Endothelial cell of umbilical vein (primary cell): ENCODE data around the gene R3HDM2. TPM values are rescaled to one million over a fixed set of nuclear protein-coding genes. Genes with fewer than 3 reads are reported as not detected.

Experiments
- BruUV-seq: library from RNA; stranded (reverse); fragments of 400-500 nt; replicated peaks from 2 replicates; lab custom pipeline; 2021; lab: Mats Ljungman, UMichigan
- CTCF ChIA-PET: fragments of 300-600, 350-600 bp; sonication (Branson Sonifier 250); formaldehyde crosslinking; loops from one replicate; lab custom pipeline; 2021; ENCODE audit warnings: antibody characterized with exemption, inconsistent platforms; lab: Charles Lee
- POLR2A ChIA-PET: fragments of 300-600, 350-600 bp; sonication (Branson Sonifier 250); formaldehyde crosslinking; loops from one replicate; lab custom pipeline; 2021; ENCODE audit warnings: antibody characterized with exemption, inconsistent platforms; lab: Charles Lee
- DNase-seq: peaks from one replicate; pipeline ENCODE4 v3.0.0-alpha.2; 2011; ENCODE audit warnings: low read depth, low spot score
- FAIRE-seq: peaks from 2 replicates; lab custom pipeline; 2011; peaks lifted over from hg19 to GRCh38; lab: Jason Lieb, UNC
- H2AFZ ChIP-seq: 2 replicates; pipeline ENCODE4 v1.6.0; 2012; ENCODE audit warnings: low read depth, low read length, control low read depth, inconsistent platforms
- H3K27ac ChIP-seq: 2 replicates; pipeline ENCODE4 v1.5.1; 2011; ENCODE audit warnings: low read depth, mild to moderate bottlenecking, control low read depth, low read length, moderate library complexity; ENCODE audit not compliant: insufficient read depth
- H3K27me3 ChIP-seq, 2 experiments: 2 replicates each; pipeline versions ENCODE4 v1.6.0 to v1.6.1; 2011; ENCODE audit warnings: low read length in 2 of 2, mixed read lengths in 1 of 2; ENCODE audit not compliant: control insufficient read depth in 2 of 2, insufficient read depth in 2 of 2
- H3K36me3 ChIP-seq, 2 experiments: 2 replicates in 1 of 2; 3 replicates in 1 of 2; pipeline ENCODE4 v1.5.1; 2011; ENCODE audit warnings: low read length in 2 of 2, mild to moderate bottlenecking in 1 of 2, moderate library complexity in 1 of 2; ENCODE audit not compliant: control insufficient read depth in 2 of 2, insufficient read depth in 2 of 2; ENCODE audit errors: extremely low read depth in 1 of 2
- H3K4me1 ChIP-seq: 3 replicates; pipeline ENCODE4 v1.5.1; 2011; ENCODE audit warnings: mild to moderate bottlenecking, low read length; ENCODE audit not compliant: control insufficient read depth, insufficient read depth; ENCODE audit errors: extremely low read depth
- H3K4me2 ChIP-seq: 2 replicates; pipeline ENCODE4 v1.6.1; 2011; ENCODE audit warnings: low read length, control low read depth, mixed read lengths; ENCODE audit not compliant: insufficient read depth
- H3K4me3 ChIP-seq, 3 experiments: fragments of 200-600 bp in 1 of 3; sonication (generic), shearing (Covaris generic) in 1 of 3; replicated peaks in 1 of 3; 2 replicates each; pipeline ENCODE4 v1.5.1; 2011 to 2016; ENCODE audit warnings: control low read depth in 3 of 3, low read length in 3 of 3, mild to moderate bottlenecking in 2 of 3, inconsistent platforms in 1 of 3, low read depth in 1 of 3, moderate library complexity in 1 of 3; ENCODE audit not compliant: insufficient read depth in 1 of 3
- H3K79me2 ChIP-seq: 2 replicates; pipeline ENCODE4 v1.6.0; 2012; ENCODE audit warnings: low read length, inconsistent platforms; ENCODE audit not compliant: control insufficient read depth, insufficient read depth
- H3K9ac ChIP-seq: replicated peaks from 2 replicates; pipeline ENCODE3; 2011; ENCODE audit warnings: low read length, control low read depth; ENCODE audit not compliant: insufficient read depth; ENCODE audit errors: extremely low read depth
- H3K9me1 ChIP-seq: replicated peaks from 3 replicates; pipeline ENCODE4 v1.6.0; 2011; ENCODE audit warnings: mild to moderate bottlenecking, low read length; ENCODE audit not compliant: control insufficient read depth, insufficient read depth; ENCODE audit errors: extremely low read depth
- H3K9me3 ChIP-seq: replicated peaks from 2 replicates; pipeline ENCODE4 v1.5.1; 2012; ENCODE audit warnings: low read length, inconsistent platforms; ENCODE audit not compliant: control insufficient read depth, insufficient read depth
- H4K20me1 ChIP-seq: replicated peaks from 2 replicates; pipeline ENCODE3; 2011; ENCODE audit warnings: mild to moderate bottlenecking, low read length; ENCODE audit not compliant: control insufficient read depth, insufficient read depth; ENCODE audit errors: extremely low read depth
- EZH2 ChIP-seq: IDR thresholded peaks from 2 replicates; pipeline ENCODE4 v1.6.1; 2012; ENCODE audit warnings: borderline replicate concordance, low read depth, mild to moderate bottlenecking, moderate library complexity, low read length, inconsistent platforms; ENCODE audit not compliant: severe bottlenecking
- FOS ChIP-seq: IDR thresholded peaks from 2 replicates; pipeline ENCODE4 v1.6.1; 2011; ENCODE audit warnings: mild to moderate bottlenecking, low read length, moderate library complexity, borderline replicate concordance; ENCODE audit not compliant: insufficient read depth
- GATA2 ChIP-seq: IDR thresholded peaks from 2 replicates; pipeline ENCODE4 v1.7.0; 2011; ENCODE audit warnings: low read depth, mild to moderate bottlenecking, moderate library complexity, mixed read lengths, low read length; ENCODE audit not compliant: insufficient read length, insufficient read depth
- JUN ChIP-seq: IDR thresholded peaks from 2 replicates; pipeline ENCODE4 v1.6.1; 2011; ENCODE audit warnings: borderline replicate concordance, low read depth; ENCODE audit not compliant: insufficient read length, insufficient read depth
- MYC ChIP-seq: IDR thresholded peaks from one replicate; pipeline ENCODE4 v1.6.1; 2011; ENCODE audit warnings: mild to moderate bottlenecking, low read depth, low read length
- POLR2A ChIP-seq: IDR thresholded peaks from 2 replicates; pipeline ENCODE4 v1.6.1; 2012; ENCODE audit warnings: low read depth, mild to moderate bottlenecking, control low read depth, low read length
- POLR2AphosphoS5 ChIP-seq: IDR thresholded peaks from 2 replicates; pipeline ENCODE4 v1.6.1; 2012; ENCODE audit warnings: low read depth, mild to moderate bottlenecking, control low read depth, low read length, moderate library complexity; ENCODE audit not compliant: insufficient read depth
- dilution Hi-C: fragments of 300-500 bp; cut with MboI; formaldehyde crosslinking; loops from one replicate; pipeline ENCODE4 v1.15.0; 2019; ENCODE audit warnings: low sequenced_read_pairs; ENCODE audit not compliant: extremely low pct_ligation_motif_present
- intact Hi-C: fragments of 100-400 bp; cut with micrococcal nuclease; formaldehyde crosslinking; loops from one replicate; pipeline ENCODE4 v1.10.0; 2022
- polyA plus RNA-seq, 4 experiments: library from polyadenylated mRNA; depleted of rRNA in 3 of 4; stranded (reverse) in 3 of 4; unstranded in 1 of 4; fragments of >200 nt; gene quantifications; 2 replicates each; pipeline versions ENCODE4 v1.2.1 to v1.2.3, GENCODE V29; 2011 to 2012; ENCODE audit warnings: missing spikeins in 1 of 4
- total RNA-seq: library from RNA; stranded (reverse); gene quantifications from 2 replicates; pipeline ENCODE4 v1.2.3, GENCODE V29; 2021
- TF ChIP-seq, protein P1 (sequence below): IDR thresholded peaks from 2 replicates; pipeline ENCODE4 v1.6.1; 2011; ENCODE audit not compliant: insufficient read depth, insufficient read length
- TF ChIP-seq, protein P2 (sequence below), 2 donors: IDR thresholded peaks; 1 replicate in 1 of 2; 2 replicates in 1 of 2; pipeline ENCODE4 v1.5.1; 2011; ENCODE audit warnings: low read length in 2 of 2, mild to moderate bottlenecking in 2 of 2, moderate library complexity in 2 of 2, control low read depth in 1 of 2, inconsistent platforms in 1 of 2, low read depth in 1 of 2; ENCODE audit not compliant: insufficient read depth in 1 of 2; ENCODE audit errors: extremely low read depth in 1 of 2

Gene R3HDM2
- total and polyA plus RNA-seq, 2 donors (not counting 3 experiments of a cell fraction or from before 2014, with no cell fraction given), result 26.1 to 31.3 TPM

DNA sequence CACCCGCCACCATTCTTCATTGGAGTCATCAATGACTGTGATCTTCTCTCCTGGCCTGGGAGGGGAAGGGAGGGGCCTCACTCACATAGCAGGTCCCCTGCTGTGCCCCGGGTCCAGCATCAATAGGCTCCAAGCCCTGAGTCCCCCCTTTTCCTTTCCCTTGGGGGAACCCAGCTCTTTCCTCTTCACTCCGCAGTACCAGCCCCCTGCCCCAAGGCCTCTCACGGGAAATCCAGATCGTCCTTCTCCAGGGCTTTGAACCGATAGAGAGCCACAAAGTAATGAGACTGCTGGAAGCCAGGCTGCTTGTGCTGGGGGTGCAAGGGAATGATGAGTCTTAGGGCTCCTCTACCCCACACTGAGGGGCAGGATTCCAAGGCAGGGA lies 186.5 kb downstream of the R3HDM2 start:
- intact Hi-C loops, result loop anchor here (5.0 kb wide), 2 partner anchors 117 to 132 kb away; partner anchors contain the start of genes LRP1 and STAT6
- dilution Hi-C loops, result no loop called here
- no peak overlapping the region for H3K27ac ChIP-seq
- ChIA-PET CTCF (interaction anchor here (1.0 to 10.7 kb wide), 4 partner anchors 7 to 37 kb away, joined by 3 to 214 read pairs (median 15); partner anchors contain the start of genes SHMT2 and STAC3), POLR2A (no interaction called here)
- DNase-seq (no peak), FAIRE-seq (no peak)
- H3K4me3 ChIP-seq, result no peak overlapping the region
- no peaks in the 10 kb centered on the region for H3K9me1 ChIP-seq
- H2AFZ ChIP-seq, result no peak overlapping the region
- H3K4me1 ChIP-seq, result peaks cover 17% of the 10 kb centered on the region
- TF ChIP-seq MYC (no peak), FOS (no peak), JUN (no peak), POLR2AphosphoS5 (no peak), GATA2 (no peak), EZH2 (no peak), POLR2A (no peak)
- TF ChIP-seq, protein P1, sequence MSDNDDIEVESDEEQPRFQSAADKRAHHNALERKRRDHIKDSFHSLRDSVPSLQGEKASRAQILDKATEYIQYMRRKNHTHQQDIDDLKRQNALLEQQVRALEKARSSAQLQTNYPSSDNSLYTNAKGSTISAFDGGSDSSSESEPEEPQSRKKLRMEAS, result no peak
- TF ChIP-seq, protein P2, sequence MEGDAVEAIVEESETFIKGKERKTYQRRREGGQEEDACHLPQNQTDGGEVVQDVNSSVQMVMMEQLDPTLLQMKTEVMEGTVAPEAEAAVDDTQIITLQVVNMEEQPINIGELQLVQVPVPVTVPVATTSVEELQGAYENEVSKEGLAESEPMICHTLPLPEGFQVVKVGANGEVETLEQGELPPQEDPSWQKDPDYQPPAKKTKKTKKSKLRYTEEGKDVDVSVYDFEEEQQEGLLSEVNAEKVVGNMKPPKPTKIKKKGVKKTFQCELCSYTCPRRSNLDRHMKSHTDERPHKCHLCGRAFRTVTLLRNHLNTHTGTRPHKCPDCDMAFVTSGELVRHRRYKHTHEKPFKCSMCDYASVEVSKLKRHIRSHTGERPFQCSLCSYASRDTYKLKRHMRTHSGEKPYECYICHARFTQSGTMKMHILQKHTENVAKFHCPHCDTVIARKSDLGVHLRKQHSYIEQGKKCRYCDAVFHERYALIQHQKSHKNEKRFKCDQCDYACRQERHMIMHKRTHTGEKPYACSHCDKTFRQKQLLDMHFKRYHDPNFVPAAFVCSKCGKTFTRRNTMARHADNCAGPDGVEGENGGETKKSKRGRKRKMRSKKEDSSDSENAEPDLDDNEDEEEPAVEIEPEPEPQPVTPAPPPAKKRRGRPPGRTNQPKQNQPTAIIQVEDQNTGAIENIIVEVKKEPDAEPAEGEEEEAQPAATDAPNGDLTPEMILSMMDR (IDR thresholded peaks at IDR 0.05; ENCODE audit: extremely low read depth in 1 of 2, insufficient read depth in 1 of 2, low read depth in 1 of 2, low read length in 2 of 2), result no peak
- H4K20me1 ChIP-seq, result no peaks in the 10 kb centered on the region
- BruUV-seq, result no TSS peak
- no peaks in the 10 kb centered on the region for H3K36me3 ChIP-seq
- H3K79me2 ChIP-seq, result no peaks in the 10 kb centered on the region
- H3K9ac ChIP-seq, result no peak overlapping the region
- H3K9me3 ChIP-seq, result no peaks in the 10 kb centered on the region
- peaks cover 32 to 36% of the 10 kb centered on the region in 2 experiments for H3K27me3 ChIP-seq
- no peak overlapping the region for H3K4me2 ChIP-seq
